Urinary bladder (tissue), 4 donors: ENCODE data around the gene CIAO1. TPM values are rescaled to one million over a fixed set of nuclear protein-coding genes. Genes with fewer than 3 reads are reported as not detected.
A peak's percentile ranks its signal among the peaks of the same experiment; 100 is the strongest.
"Not testable (repeated sequence)": the region's sequence is repeated elsewhere in the genome, so short reads cannot be mapped to it uniquely, and the experiment has no call there.

Experiments
- DNase-seq: peaks from one replicate; pipeline ENCODE4 v3.0.0-alpha.2; 2015; ENCODE audit errors: extremely low spot score
- H3K27ac ChIP-seq: one replicate; pipeline ENCODE4 v1.5.1; 2013; ENCODE audit warnings: low read depth, mild to moderate bottlenecking, moderate library complexity
- H3K36me3 ChIP-seq: one replicate; pipeline ENCODE4 v1.6.1; 2013; ENCODE audit warnings: mild to moderate bottlenecking, moderate library complexity; ENCODE audit not compliant: insufficient read depth
- H3K4me1 ChIP-seq: one replicate; pipeline ENCODE4 v1.6.1; 2013; ENCODE audit warnings: mild to moderate bottlenecking, moderate library complexity; ENCODE audit not compliant: insufficient read depth
- H3K4me3 ChIP-seq: one replicate; pipeline ENCODE4 v1.5.1; 2013; ENCODE audit warnings: low read depth, low read length
- WGBS: extraction: QIAGEN DNeasy Blood & Tissue Kit; methylation state at CpG from one replicate; pipeline ENCODE4 v1.1.7; 2013; 5-methylcytosine and 5-hydroxymethylcytosine counted together
- polyA plus RNA-seq: library from polyadenylated mRNA; stranded (reverse); fragments of 200-250 nt; gene quantifications from one replicate; pipeline ENCODE4 v1.2.3, GENCODE V29; 2013
- total RNA-seq: library from RNA; depleted of rRNA; stranded (reverse); fragments of >200 nt; gene quantifications from one replicate; pipeline ENCODE4 v1.2.3, GENCODE V29; 2014
- donor health status: healthy with polysubstance abuse.
- donor health status: healthy.

Gene CIAO1
- total and polyA plus RNA-seq, 2 donors, result 52.4 to 60.3 TPM

GRCh38 chr2:96274355-96275056, 8.5 kb downstream of the CIAO1 start:
- no peak for DNase-seq
- no peaks in the 10 kb centered on the region for H3K4me1 ChIP-seq
- no peak overlapping the region for H3K4me3 ChIP-seq
- H3K27ac ChIP-seq, result no peak overlapping the region
- peaks cover 4% of the 10 kb centered on the region for H3K36me3 ChIP-seq
- WGBS, result 80% methylated on average over 7 of the region's 7 CpGs

GRCh38 chr2:96276787-96277499, 10.9 kb downstream of the CIAO1 start:
- 95% methylated on average over 21 of the region's 21 CpGs for WGBS
- Histone ChIP-seq H3K36me3 (peaks cover 4% of the 10 kb centered on the region), H3K4me1 (no peaks in the 10 kb centered on the region), H3K4me3 (no peak overlapping the region), H3K27ac (no peak overlapping the region)
- DNase-seq, result no peak

GRCh38 chr2:96287273-96287856, 21.3 kb downstream of the CIAO1 start:
- H3K36me3 ChIP-seq, result peaks cover 22% of the 10 kb centered on the region
- no peak overlapping the region for H3K27ac ChIP-seq
- DNase-seq, result no peak
- 89% methylated on average over 6 of the region's 6 CpGs for WGBS
- no peak overlapping the region for H3K4me3 ChIP-seq
- no peaks in the 10 kb centered on the region for H3K4me1 ChIP-seq

GRCh38 chr2:96291751-96292150, 25.7 kb downstream of the CIAO1 start:
- peaks cover 22% of the 10 kb centered on the region for H3K36me3 ChIP-seq
- 93% methylated on average over 5 of the region's 5 CpGs for WGBS
- no peak for DNase-seq
- no peaks in the 10 kb centered on the region for H3K4me1 ChIP-seq
- no peak overlapping the region for H3K27ac ChIP-seq
- H3K4me3 ChIP-seq, result no peak overlapping the region

- H3K36me3 ChIP-seq, result peaks cover 28% of the 10 kb centered on the region
- H3K27ac ChIP-seq, DNase-seq, H3K4me1 ChIP-seq, H3K4me3 ChIP-seq: not testable (repeated sequence)
- WGBS, result 86% methylated on average over 8 of the region's 8 CpGs
Observed at GRCh38 chr2:96294271-96294670, 28.2 kb downstream of the CIAO1 start.

- H3K36me3 ChIP-seq, result peaks cover 24% of the 10 kb centered on the region
- WGBS, result 87% methylated on average over 5 of the region's 5 CpGs
- no peaks in the 10 kb centered on the region for H3K4me1 ChIP-seq
- no peak overlapping the region for H3K27ac ChIP-seq
- no peak for DNase-seq
- H3K4me3 ChIP-seq, result no peak overlapping the region
Observed at GRCh38 chr2:96296925-96297324, 30.9 kb downstream of the CIAO1 start.

- H3K4me1 ChIP-seq, result no peaks in the 10 kb centered on the region
- DNase-seq, result no peak
- H3K27ac ChIP-seq, result no peak overlapping the region
- 73% methylated on average over 1 of the region's 1 CpG for WGBS
- H3K36me3 ChIP-seq, result peaks cover 17% of the 10 kb centered on the region
- no peak overlapping the region for H3K4me3 ChIP-seq
Observed at GRCh38 chr2:96301865-96302264, 35.8 kb downstream of the CIAO1 start.

- 63% methylated on average over 11 of the region's 11 CpGs for WGBS
- no peaks in the 10 kb centered on the region for H3K4me1 ChIP-seq
- H3K27ac ChIP-seq, result no peak overlapping the region
- DNase-seq, result no peak
- H3K4me3 ChIP-seq, result peak overlapping the region; percentile 65
- H3K36me3 ChIP-seq, result peaks cover 10% of the 10 kb centered on the region
Observed at GRCh38 chr2:96304606-96305005, 38.6 kb downstream of the CIAO1 start.

- Histone ChIP-seq H3K27ac (peak within 1 kb of the TSS; percentile 76), H3K4me1 (no peaks in the 10 kb centered on the region), H3K36me3 (peaks cover 7% of the 10 kb centered on the region), H3K4me3 (peak within 1 kb of the TSS; percentile 65)
- under 1% methylated on average over 61 of the region's 61 CpGs for WGBS
- DNase-seq, result peak; percentile 61
Observed at GRCh38 chr2:96305091-96305978, 39.3 kb downstream of the CIAO1 start, which contains the start of gene SNRNP200. SNRNP200 (minus strand) TSS chr2:96305546; CDS start chr2:96305437, 109 bp downstream.

- Histone ChIP-seq H3K4me1 (no peaks in the 10 kb centered on the region), H3K4me3 (peak overlapping the region; percentile 65), H3K36me3 (peaks cover 7% of the 10 kb centered on the region), H3K27ac (no peak overlapping the region)
- DNase-seq, result no peak
- WGBS, result 20% methylated on average over 9 of the region's 9 CpGs
Observed at GRCh38 chr2:96305979-96306308, 39.9 kb downstream of the CIAO1 start.

- WGBS, result 92% methylated on average over 3 of the region's 3 CpGs
- Histone ChIP-seq H3K4me1 (no peaks in the 10 kb centered on the region), H3K36me3 (peaks cover 6% of the 10 kb centered on the region), H3K4me3 (peak overlapping the region; percentile 65), H3K27ac (no peak overlapping the region)
- DNase-seq, result no peak
Observed at GRCh38 chr2:96306370-96306769, 40.3 kb downstream of the CIAO1 start.

GRCh38 chr2:96308248-96308647, 42.2 kb downstream of the CIAO1 start:
- no peak for DNase-seq
- Histone ChIP-seq H3K4me1 (no peaks in the 10 kb centered on the region), H3K4me3 (no peak overlapping the region), H3K36me3 (peaks cover under 1% of the 10 kb centered on the region), H3K27ac (no peak overlapping the region)
- WGBS, result 81% methylated on average over 5 of the region's 5 CpGs

- WGBS, result 74% methylated on average over 3 of the region's 3 CpGs
- no peaks in the 10 kb centered on the region for H3K36me3 ChIP-seq
- H3K4me1 ChIP-seq, result no peaks in the 10 kb centered on the region
- no peak for DNase-seq
- H3K27ac ChIP-seq, result no peak overlapping the region
- no peak overlapping the region for H3K4me3 ChIP-seq
Observed at GRCh38 chr2:96315005-96315399, 49.0 kb downstream of the CIAO1 start.
